ENCODE measurements around the gene IL18R1.

IL18R1 gene

GRCh38 chr2:102436323-102436722 lies 80.7 kb downstream of the IL18R1 start:
- DNase-seq: no peak

DNA sequence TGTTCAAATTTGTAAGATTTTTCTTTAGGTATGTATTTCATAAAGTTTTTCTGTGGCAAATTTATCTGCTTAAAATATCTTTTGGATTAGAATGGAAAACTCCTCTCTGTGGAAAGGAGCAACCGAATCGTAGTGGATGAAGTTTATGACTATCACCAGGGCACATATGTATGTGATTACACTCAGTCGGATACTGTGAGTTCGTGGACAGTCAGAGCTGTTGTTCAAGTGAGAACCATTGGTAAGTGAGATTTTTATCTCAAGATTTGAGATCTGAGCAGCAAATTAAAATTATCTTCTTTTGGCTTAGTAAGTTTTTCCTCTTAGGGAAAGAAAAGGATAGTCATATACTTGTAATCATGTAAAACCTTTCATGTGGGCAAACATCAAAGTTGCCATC lies 81.5 kb downstream of the IL18R1 start:
- DNase-seq: no peak

DNA sequence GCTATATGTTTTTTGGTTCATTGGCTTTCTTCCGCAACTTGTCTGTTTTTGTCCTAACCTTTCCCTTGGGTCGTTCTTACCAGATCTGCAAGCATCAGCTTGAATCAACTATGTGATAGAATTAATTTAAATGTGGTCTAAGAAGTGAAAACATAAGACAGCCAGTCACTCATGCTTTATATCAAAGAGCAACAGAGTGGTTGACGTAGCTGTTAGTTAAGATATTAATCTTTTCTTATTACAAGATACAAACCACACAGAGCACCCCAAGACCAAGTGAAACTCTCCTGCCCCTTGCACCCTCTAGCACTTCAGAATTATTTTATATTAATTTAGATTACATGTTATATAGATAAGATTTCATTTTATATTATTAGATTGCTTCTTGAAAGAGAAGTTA lies 82.5 kb downstream of the IL18R1 start:
- DNase-seq: no peak

DNA sequence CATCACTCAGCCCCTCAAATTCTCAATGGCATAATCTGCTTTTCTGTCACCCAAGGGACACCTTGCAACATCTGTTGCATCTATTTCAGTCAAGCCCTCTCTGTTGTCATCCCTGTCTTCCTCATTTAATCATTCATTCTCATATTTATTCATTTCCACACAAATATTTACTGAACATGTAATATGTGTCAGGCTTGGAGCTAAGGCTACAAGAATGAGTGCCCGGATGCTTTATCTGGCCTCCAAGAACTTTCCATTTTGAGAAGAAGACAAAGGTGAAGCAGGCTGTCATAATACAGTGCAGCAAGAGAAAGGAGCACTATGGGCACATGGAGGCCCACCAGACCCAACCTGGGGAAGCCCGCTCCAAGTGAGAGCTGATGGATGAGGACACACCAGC lies 83.0 kb downstream of the IL18R1 start:
- DNase-seq: no peak

DNA sequence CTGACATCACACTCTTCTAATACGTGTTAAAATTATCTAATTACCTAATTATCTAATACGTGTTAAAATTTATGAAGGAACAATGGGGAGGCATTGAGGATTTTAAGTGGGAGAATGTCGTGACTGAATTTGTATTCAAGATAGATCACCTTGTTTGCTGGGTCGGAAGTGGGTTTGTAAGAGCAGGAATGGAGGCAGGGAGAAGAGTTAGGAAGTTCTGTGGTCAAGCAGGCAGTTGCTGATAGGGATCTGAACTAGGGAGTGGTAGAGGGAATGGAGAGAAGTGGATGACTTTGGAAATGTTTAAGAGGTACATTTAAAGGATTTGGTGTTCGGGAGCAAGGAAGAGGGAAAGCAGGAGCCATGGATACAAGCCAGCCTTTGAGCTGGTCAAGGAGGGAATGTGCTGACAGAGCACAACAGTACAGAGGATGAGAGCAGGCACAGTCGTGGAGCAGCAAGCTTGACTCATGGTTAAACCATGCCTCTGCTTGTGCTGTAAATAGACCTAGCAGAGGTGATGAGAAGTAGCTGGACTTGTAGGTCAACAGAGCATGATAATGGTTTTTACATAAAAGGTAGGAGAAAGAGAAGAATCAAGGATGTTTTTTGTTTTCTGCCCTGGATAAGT lies 83.6 kb downstream of the IL18R1 start:
- DNase-seq: no peak

DNA sequence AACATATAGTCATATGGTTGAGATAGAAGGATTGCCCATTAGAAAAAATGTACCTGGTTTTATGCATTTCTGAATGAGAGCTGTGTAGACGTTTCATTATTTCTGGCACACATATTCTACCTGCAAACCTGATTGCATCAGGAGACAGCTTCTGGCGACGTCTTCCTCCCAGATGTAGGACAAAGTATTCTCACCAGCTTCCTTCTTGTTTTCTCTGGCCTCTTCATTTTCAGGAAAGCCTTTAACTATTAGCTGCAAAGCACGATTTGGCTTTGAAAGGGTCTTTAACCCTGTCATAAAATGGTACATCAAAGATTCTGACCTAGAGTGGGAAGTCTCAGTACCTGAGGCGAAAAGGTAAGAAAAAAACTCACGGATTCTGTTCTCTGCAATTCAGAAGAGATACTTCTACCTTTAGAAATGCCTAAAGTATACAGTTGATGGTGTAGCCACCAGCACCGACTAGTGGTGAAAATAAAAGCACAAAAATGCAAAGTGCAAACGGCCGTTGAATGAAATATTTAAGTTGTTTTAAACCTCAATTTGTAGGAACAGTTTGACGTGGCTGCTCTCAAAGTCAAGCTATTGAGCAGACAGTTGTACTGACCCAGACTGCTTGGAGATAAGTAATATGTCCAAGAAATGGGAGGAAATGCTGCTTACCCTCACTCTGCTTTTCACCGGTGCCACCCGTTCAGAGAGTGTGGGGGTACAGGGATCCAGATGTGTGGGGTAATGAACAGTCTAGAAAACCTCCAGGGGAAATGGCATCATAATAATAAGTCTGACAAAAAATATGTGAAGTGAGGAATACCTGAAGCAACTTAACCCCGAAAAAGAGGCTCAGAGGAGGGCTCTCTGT lies 87.6 kb downstream of the IL18R1 start:
- peak; percentile 19 for DNase-seq

GRCh38 chr2:102444233-102444632 lies 88.6 kb downstream of the IL18R1 start:
- no peak for DNase-seq

- DNase-seq: no peak
These were observed 91.3 kb downstream of the IL18R1 start for GRCh38 chr2:102446936-102447335.
